Stimulated activated CD8-positive, alpha-beta memory T cell treated with anti-CD3 and anti-CD28 coated beads, Interleukin-4, amount 100 ng/mL, for 1 hour (primary cell): Measurements from ENCODE around the gene DKK3.
"Not testable (repeated sequence)": the region's sequence is repeated elsewhere in the genome, so short reads cannot be mapped to it uniquely, and the experiment has no call there.

Experiments used
- DNase-seq, 2 donors: peaks; one replicate each; pipeline ENCODE4 v3.0.0-alpha.2; 2020; ENCODE audit warnings: low read depth in 2 of 2, low spot score in 1 of 2

The DKK3 gene

GRCh38 chr11:12007769-12008737 lies at the start of gene DKK3:
Gene DKK3, minus strand, starts transcription at chr11:12008626. Its CDS starts 44 bp downstream, at chr11:12008582.
- no peak for DNase-seq

- no peak for DNase-seq
Measured at GRCh38 chr11:12057299-12057980, 49.0 kb upstream of the DKK3 start.

- no peak for DNase-seq
Measured at GRCh38 chr11:12056119-12056518, 47.7 kb upstream of the DKK3 start.

GRCh38 chr11:12053606-12054361 lies 45.4 kb upstream of the DKK3 start:
- DNase-seq, result no peak

GRCh38 chr11:12052676-12053605 lies 44.5 kb upstream of the DKK3 start:
- DNase-seq, result no peak

- DNase-seq, result no peak
Measured at GRCh38 chr11:12051287-12051662, 42.8 kb upstream of the DKK3 start.

- no peak for DNase-seq
Measured at GRCh38 chr11:12050470-12051286, 42.3 kb upstream of the DKK3 start.

- no peak for DNase-seq
Measured at GRCh38 chr11:12048936-12049790, 40.7 kb upstream of the DKK3 start.

GRCh38 chr11:12046636-12047236 lies 38.3 kb upstream of the DKK3 start:
- no peak for DNase-seq

GRCh38 chr11:12045914-12046635 lies 37.6 kb upstream of the DKK3 start:
- no peak for DNase-seq

- no peak for DNase-seq
Measured at GRCh38 chr11:12044799-12045198, 36.4 kb upstream of the DKK3 start.

- peak; percentile 17 to 20 for DNase-seq
Measured at GRCh38 chr11:12043959-12044791, 35.7 kb upstream of the DKK3 start.

- no peak for DNase-seq
Measured at GRCh38 chr11:12043221-12043620, 34.8 kb upstream of the DKK3 start.

GRCh38 chr11:12042215-12042676 lies 33.8 kb upstream of the DKK3 start:
- DNase-seq, result no peak

- DNase-seq, result not testable (repeated sequence)
Measured at GRCh38 chr11:12040719-12041118, 32.3 kb upstream of the DKK3 start.

GRCh38 chr11:12032968-12033367 lies 24.5 kb upstream of the DKK3 start:
- DNase-seq, result no peak
